ENCODE results near the gene RFTN1.

DNA sequence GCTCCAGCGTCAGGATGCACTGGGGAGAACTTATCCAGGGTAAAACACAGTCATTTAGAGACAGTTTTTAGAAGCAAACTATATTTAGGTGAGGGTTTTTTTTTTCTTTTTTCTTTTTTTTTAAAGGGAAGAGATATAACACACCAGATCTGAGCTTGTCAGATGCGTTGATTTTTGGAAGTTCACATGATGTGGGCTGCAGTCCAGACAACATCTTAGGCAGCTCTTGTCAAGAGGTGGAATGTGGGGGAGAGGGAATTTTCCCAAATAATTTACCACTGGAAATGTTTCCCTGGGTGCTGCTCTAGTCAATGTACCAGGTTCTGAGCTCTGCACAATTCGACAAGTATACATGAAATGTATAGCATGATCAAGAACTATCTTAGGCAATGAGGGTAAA lies 155.2 kb downstream of the RFTN1 start:
- TF ChIP-seq, protein P1, sequence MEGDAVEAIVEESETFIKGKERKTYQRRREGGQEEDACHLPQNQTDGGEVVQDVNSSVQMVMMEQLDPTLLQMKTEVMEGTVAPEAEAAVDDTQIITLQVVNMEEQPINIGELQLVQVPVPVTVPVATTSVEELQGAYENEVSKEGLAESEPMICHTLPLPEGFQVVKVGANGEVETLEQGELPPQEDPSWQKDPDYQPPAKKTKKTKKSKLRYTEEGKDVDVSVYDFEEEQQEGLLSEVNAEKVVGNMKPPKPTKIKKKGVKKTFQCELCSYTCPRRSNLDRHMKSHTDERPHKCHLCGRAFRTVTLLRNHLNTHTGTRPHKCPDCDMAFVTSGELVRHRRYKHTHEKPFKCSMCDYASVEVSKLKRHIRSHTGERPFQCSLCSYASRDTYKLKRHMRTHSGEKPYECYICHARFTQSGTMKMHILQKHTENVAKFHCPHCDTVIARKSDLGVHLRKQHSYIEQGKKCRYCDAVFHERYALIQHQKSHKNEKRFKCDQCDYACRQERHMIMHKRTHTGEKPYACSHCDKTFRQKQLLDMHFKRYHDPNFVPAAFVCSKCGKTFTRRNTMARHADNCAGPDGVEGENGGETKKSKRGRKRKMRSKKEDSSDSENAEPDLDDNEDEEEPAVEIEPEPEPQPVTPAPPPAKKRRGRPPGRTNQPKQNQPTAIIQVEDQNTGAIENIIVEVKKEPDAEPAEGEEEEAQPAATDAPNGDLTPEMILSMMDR (IDR thresholded peaks at IDR 0.05; ENCODE audit: extremely low read depth in 1 of 2, insufficient read depth in 1 of 2, low read depth in 1 of 2, low read length in 2 of 2): no peak
- TF ChIP-seq EZH2 (IDR thresholded peaks at IDR 0.05; ENCODE audit: borderline replicate concordance, low read depth, low read length, severe bottlenecking) (no peak), POLR2A (IDR thresholded peaks at IDR 0.05; ENCODE audit: low read depth, low read length) (no peak), POLR2AphosphoS5 (IDR thresholded peaks at IDR 0.05; ENCODE audit: insufficient read depth, low read depth, low read length) (no peak), MYC (IDR thresholded peaks at IDR 0.05; ENCODE audit: low read depth, low read length) (no peak), JUN (IDR thresholded peaks at IDR 0.05; ENCODE audit: borderline replicate concordance, insufficient read depth, insufficient read length, low read depth) (no peak), FOS (IDR thresholded peaks at IDR 0.05; ENCODE audit: borderline replicate concordance, insufficient read depth, low read length) (no peak), GATA2 (IDR thresholded peaks at IDR 0.05; ENCODE audit: insufficient read depth, insufficient read length, low read depth, low read length) (no peak)
- TF ChIP-seq, protein P2, sequence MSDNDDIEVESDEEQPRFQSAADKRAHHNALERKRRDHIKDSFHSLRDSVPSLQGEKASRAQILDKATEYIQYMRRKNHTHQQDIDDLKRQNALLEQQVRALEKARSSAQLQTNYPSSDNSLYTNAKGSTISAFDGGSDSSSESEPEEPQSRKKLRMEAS (IDR thresholded peaks at IDR 0.05; ENCODE audit: insufficient read depth, insufficient read length): no peak
